ENCODE data around the gene ACTMAP. TPM values are rescaled to one million over a fixed set of nuclear protein-coding genes. Genes with fewer than 3 reads are reported as not detected.

ACTMAP gene
- total and polyA plus RNA-seq, 9 of the 15 experiments (the other 6 are each of a cell fraction or from before 2014, with no cell fraction given): 1.7 to 16.6 (median 4.9) TPM

- TF ChIP-seq ZNF133 (CRISPR knock-in tag; IDR thresholded peaks at IDR 0.05) (no peak), MAFG (tag; conservative IDR thresholded peaks at IDR 0.05) (no peak), HDAC6 (IDR thresholded peaks at IDR 0.05; ENCODE audit: low read depth, low read length) (no peak), ARNT (IDR thresholded peaks at IDR 0.05) (peak; percentile 66 to 79), MTA2 (IDR thresholded peaks at IDR 0.05; ENCODE audit: low read depth) (peak; percentile 63), BCOR (IDR thresholded peaks at IDR 0.05) (0 out of 2 replicates have a peak, but pooled peaks have one; percentile 20), TGIF2 (CRISPR knock-in tag; IDR thresholded peaks at IDR 0.05) (no peak), STAT6 (CRISPR knock-in tag; IDR thresholded peaks at IDR 0.05) (no peak), MXD1 (CRISPR knock-in tag; IDR thresholded peaks at IDR 0.05; ENCODE audit: borderline replicate concordance, poor library complexity, severe bottlenecking) (peak; percentile 56), KLF16 (IDR thresholded peaks at IDR 0.05) (0 out of 2 replicates have a peak, but pooled peaks have one; percentile 34), RBM14 (IDR thresholded peaks at IDR 0.05; ENCODE audit: borderline replicate concordance, insufficient read depth, low read depth, low read length) (no peak), GTF2F1 (IDR thresholded peaks at IDR 0.05; ENCODE audit: low read depth, low read length) (no peak), ZNF324 (CRISPR knock-in tag; IDR thresholded peaks at IDR 0.05) (no peak), TEAD4 (IDR thresholded peaks at IDR 0.05; ENCODE audit: low read length) (peak; percentile 46), TEAD4 (CRISPR knock-in tag; IDR thresholded peaks at IDR 0.05; ENCODE audit: borderline replicate concordance) (no peak), MED1 (CRISPR knock-in tag; IDR thresholded peaks at IDR 0.05; ENCODE audit: borderline replicate concordance) (no peak), RFX7 (CRISPR knock-in tag; IDR thresholded peaks at IDR 0.05) (no peak), ZNF24 (IDR thresholded peaks at IDR 0.05) (no peak), HBP1 (CRISPR knock-in tag; IDR thresholded peaks at IDR 0.05) (no peak), GABPB1 (CRISPR knock-in tag; IDR thresholded peaks at IDR 0.05) (no peak; the same call in 1 of the 2 replicates), ZFP30 (CRISPR knock-in tag; IDR thresholded peaks at IDR 0.05; ENCODE audit: borderline replicate concordance) (no peak), ZC3H4 (CRISPR knock-in tag; IDR thresholded peaks at IDR 0.05; ENCODE audit: borderline replicate concordance) (no peak), LARP7 (IDR thresholded peaks at IDR 0.05) (0 out of 2 replicates have a peak, but pooled peaks have one; percentile 10), HMGXB4 (CRISPR knock-in tag; IDR thresholded peaks at IDR 0.05) (no peak)
Measured at GRCh38 chr19:40750058-40750873, at the start of gene ACTMAP (continued).

All from K562 (cell line).